ENCODE data around the gene ZNF330.

DNA sequence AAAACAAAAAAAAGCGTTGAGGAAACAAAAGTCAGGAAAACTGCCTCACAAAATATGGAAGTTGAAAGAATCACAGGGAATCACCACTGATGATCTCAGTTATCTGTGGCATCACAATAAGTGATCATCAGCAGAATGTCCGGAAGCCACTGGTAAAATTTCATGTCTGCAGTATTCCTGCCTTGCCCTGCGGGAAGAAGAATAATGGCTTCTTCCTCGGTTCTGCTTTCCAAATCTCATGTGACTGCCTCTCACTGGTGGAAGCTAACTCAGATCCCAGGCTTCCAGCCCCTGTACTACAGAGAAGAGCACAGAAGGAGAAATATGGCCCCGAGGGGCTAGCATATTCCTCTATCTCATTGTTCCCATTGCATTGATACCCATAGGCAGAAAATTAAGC is 12.7 kb upstream of the ZNF330 start:
- TF ChIP-seq, protein P1, sequence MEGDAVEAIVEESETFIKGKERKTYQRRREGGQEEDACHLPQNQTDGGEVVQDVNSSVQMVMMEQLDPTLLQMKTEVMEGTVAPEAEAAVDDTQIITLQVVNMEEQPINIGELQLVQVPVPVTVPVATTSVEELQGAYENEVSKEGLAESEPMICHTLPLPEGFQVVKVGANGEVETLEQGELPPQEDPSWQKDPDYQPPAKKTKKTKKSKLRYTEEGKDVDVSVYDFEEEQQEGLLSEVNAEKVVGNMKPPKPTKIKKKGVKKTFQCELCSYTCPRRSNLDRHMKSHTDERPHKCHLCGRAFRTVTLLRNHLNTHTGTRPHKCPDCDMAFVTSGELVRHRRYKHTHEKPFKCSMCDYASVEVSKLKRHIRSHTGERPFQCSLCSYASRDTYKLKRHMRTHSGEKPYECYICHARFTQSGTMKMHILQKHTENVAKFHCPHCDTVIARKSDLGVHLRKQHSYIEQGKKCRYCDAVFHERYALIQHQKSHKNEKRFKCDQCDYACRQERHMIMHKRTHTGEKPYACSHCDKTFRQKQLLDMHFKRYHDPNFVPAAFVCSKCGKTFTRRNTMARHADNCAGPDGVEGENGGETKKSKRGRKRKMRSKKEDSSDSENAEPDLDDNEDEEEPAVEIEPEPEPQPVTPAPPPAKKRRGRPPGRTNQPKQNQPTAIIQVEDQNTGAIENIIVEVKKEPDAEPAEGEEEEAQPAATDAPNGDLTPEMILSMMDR (IDR thresholded peaks at IDR 0.05; ENCODE audit: low read depth, low read length) = no peak
- TF ChIP-seq EZH2phosphoT487 (IDR thresholded peaks at IDR 0.05; ENCODE audit: low read depth) = no peak
